ENCODE data around the gene ZNF343. TPM values are rescaled to one million over a fixed set of nuclear protein-coding genes. Genes with fewer than 3 reads are reported as not detected.
"Not testable (repeated sequence)": the region's sequence is repeated elsewhere in the genome, so short reads cannot be mapped to it uniquely, and the experiment has no call there.

The ZNF343 gene
- total RNA-seq, 1 experiment from 2014 or later: 13.4 TPM

DNA sequence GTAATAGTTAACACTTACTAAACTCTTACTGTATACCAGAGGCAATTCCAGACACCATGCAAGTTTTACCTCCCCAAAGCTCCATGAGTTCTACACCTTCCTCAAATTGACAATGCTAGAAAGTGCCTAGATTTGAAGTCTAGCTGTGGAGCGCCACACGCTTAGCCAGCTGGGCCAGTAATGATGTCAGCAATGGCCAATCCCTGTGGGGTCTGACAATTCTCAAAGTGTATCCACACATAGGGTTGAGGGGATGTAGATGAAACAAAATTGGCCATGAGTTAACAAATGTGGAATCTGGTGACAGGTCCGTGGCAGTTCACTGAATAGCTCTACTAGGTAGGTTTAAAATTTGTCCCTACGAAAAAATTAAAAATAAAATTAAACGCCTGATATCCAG, 1.3 kb downstream of the ZNF343 start:
- TF ChIP-seq REST (IDR thresholded peaks at IDR 0.05; ENCODE audit: insufficient read depth in 1 of 2, low read depth in 2 of 2, low read length in 1 of 2) (no peak), CTCF (IDR thresholded peaks at IDR 0.05) (no peak), TCF7L2 (IDR thresholded peaks at IDR 0.05; ENCODE audit: low read depth, low read length) (no peak), POLR2AphosphoS5 (IDR thresholded peaks at IDR 0.05; ENCODE audit: low read depth, low read length) (no peak), SIN3A (IDR thresholded peaks at IDR 0.05; ENCODE audit: borderline replicate concordance, insufficient read depth, low read depth, low read length) (no peak)
- BruUV-seq (replicated peaks): no TSS peak
- Histone ChIP-seq H3K36me3 (ENCODE audit: control insufficient read depth, insufficient read depth, low read length) (peaks cover 4% of the 10 kb centered on the region; the same call in 1 of the 2 replicates), H3K27ac (ENCODE audit: low read length) (peak overlapping the region; percentile 97), H3K4me3 (ENCODE audit: low read depth in 2 of 2, low read length in 2 of 2) (peak overlapping the region; percentile 73 to 96; a peak in 3 of 4 replicates), H3K9me3 (ENCODE audit: control insufficient read depth, insufficient read depth, low read depth, low read length) (no peaks in the 10 kb centered on the region), H3K4me1 (ENCODE audit: control insufficient read depth, insufficient read depth, low read length) (peaks cover 7% of the 10 kb centered on the region), H3K27me3 (ENCODE audit: control insufficient read depth, insufficient read depth, low read length) (no peaks in the 10 kb centered on the region; the same call in 1 of the 2 replicates)
- DNase-seq (ENCODE audit: low read depth, low spot score) (no peak), ATAC-seq (no peak)
- ChIA-PET POLR2A (no interaction called here), CTCF (no interaction called here)
- intact Hi-C loops (cut with micrococcal nuclease; ENCODE audit: unreplicated experiment) (no loop called here), in situ Hi-C loops (cut with HindIII; ENCODE audit: low pct_unique_long_range_greater_than_20kb, low sequenced_read_pairs) (no loop called here)

DNA sequence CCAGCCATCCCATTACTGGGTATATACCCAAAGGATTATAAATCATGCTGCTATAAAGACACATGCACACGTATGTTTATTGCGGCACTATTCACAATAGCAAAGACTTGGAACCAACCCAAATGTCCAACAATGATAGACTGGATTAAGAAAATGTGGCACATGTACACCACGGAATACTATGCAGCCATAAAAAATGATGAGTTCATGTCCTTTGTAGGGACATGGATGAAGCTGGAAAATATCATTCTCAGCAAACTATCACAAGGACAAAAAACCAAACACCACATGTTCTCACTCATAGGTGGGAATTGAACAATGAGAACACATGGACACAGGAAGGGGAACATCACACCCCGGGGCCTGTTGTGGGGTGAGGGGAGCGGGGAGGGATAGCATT, 2.3 kb downstream of the ZNF343 start:
- H3K9me3 ChIP-seq (ENCODE audit: control insufficient read depth, insufficient read depth, low read depth, low read length); H3K27ac ChIP-seq (ENCODE audit: low read length); DNase-seq (ENCODE audit: low read depth, low spot score); H3K36me3 ChIP-seq (ENCODE audit: control insufficient read depth, insufficient read depth, low read length); in situ Hi-C loops (cut with HindIII; ENCODE audit: low pct_unique_long_range_greater_than_20kb, low sequenced_read_pairs); CTCF ChIA-PET; ATAC-seq; H3K27me3 ChIP-seq (ENCODE audit: control insufficient read depth, insufficient read depth, low read length); H3K4me3 ChIP-seq (ENCODE audit: low read depth in 2 of 2, low read length in 2 of 2); H3K4me1 ChIP-seq (ENCODE audit: control insufficient read depth, insufficient read depth, low read length); intact Hi-C loops (cut with micrococcal nuclease; ENCODE audit: unreplicated experiment); BruUV-seq (replicated peaks); POLR2A ChIA-PET: not testable (repeated sequence)

GRCh38 chr20:2504803-2505202, 3.9 kb downstream of the ZNF343 start:
- H3K36me3 ChIP-seq (ENCODE audit: control insufficient read depth, insufficient read depth, low read length); H3K27me3 ChIP-seq (ENCODE audit: control insufficient read depth, insufficient read depth, low read length); DNase-seq (ENCODE audit: low read depth, low spot score); H3K4me1 ChIP-seq (ENCODE audit: control insufficient read depth, insufficient read depth, low read length); in situ Hi-C loops (cut with HindIII; ENCODE audit: low pct_unique_long_range_greater_than_20kb, low sequenced_read_pairs); POLR2A ChIA-PET; H3K9me3 ChIP-seq (ENCODE audit: control insufficient read depth, insufficient read depth, low read depth, low read length); H3K27ac ChIP-seq (ENCODE audit: low read length); H3K4me3 ChIP-seq (ENCODE audit: low read depth in 2 of 2, low read length in 2 of 2); intact Hi-C loops (cut with micrococcal nuclease; ENCODE audit: unreplicated experiment); ATAC-seq; BruUV-seq (replicated peaks); CTCF ChIA-PET: not testable (repeated sequence)

DNA sequence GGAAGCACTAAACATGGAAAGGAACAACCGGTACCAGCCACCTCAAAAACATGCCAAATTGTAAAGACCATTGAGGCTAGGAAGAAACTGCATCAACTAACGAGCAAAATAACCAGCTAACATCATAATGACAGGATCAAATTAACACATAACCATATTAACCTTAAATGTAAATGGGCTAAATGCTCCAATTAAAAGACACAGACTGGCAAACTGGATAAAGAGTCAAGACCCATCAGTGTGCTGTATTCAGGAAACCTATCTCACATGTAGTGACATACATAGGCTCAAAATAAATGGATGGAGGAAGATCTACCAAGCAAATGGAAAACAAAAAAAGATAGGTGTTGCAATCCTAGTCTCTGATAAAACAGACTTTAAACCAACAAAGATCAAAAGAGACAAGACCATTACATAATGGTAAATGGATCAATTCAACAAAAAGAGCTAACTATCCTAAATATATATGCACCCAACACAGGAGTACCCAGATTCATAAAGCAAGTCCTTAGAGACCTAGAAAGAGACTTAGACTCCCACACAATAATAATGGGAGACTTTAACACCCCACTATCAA, 5.8 kb downstream of the ZNF343 start:
- ATAC-seq; DNase-seq (ENCODE audit: low read depth, low spot score); BruUV-seq (replicated peaks); H3K27ac ChIP-seq (ENCODE audit: low read length); intact Hi-C loops (cut with micrococcal nuclease; ENCODE audit: unreplicated experiment); POLR2A ChIA-PET; H3K27me3 ChIP-seq (ENCODE audit: control insufficient read depth, insufficient read depth, low read length); CTCF ChIA-PET; H3K9me3 ChIP-seq (ENCODE audit: control insufficient read depth, insufficient read depth, low read depth, low read length); H3K4me1 ChIP-seq (ENCODE audit: control insufficient read depth, insufficient read depth, low read length); H3K4me3 ChIP-seq (ENCODE audit: low read depth in 2 of 2, low read length in 2 of 2); H3K36me3 ChIP-seq (ENCODE audit: control insufficient read depth, insufficient read depth, low read length); in situ Hi-C loops (cut with HindIII; ENCODE audit: low pct_unique_long_range_greater_than_20kb, low sequenced_read_pairs): not testable (repeated sequence)
